Measurements from ENCODE around the gene RHOJ.

RHOJ gene

GRCh38 chr14:63288853-63289252, 84.6 kb downstream of the RHOJ start:
- H3K27ac ChIP-seq (ENCODE audit: insufficient read depth, low read length, poor library complexity, severe bottlenecking): no peak overlapping the region
- H3K36me3 ChIP-seq (ENCODE audit: control insufficient read depth, insufficient read depth, low read length): no peaks in the 10 kb centered on the region
- no peak overlapping the region for H3K4me3 ChIP-seq (ENCODE audit: insufficient read depth, low read depth, low read length, poor library complexity, severe bottlenecking)
- H3K9me3 ChIP-seq (ENCODE audit: control insufficient read depth, low read length): no peaks in the 10 kb centered on the region
- H3K4me1 ChIP-seq (ENCODE audit: control insufficient read depth, insufficient read depth, low read length, poor library complexity, severe bottlenecking): no peaks in the 10 kb centered on the region
- peaks cover 5% of the 10 kb centered on the region for H3K27me3 ChIP-seq (replicated peaks; ENCODE audit: control insufficient read depth, insufficient read depth, low read length, poor library complexity, severe bottlenecking)
- DNase-seq: no peak

GRCh38 chr14:63290741-63291430, 86.6 kb downstream of the RHOJ start:
- no peak overlapping the region for H3K27ac ChIP-seq (ENCODE audit: insufficient read depth, low read length, poor library complexity, severe bottlenecking)
- H3K4me1 ChIP-seq (ENCODE audit: control insufficient read depth, insufficient read depth, low read length, poor library complexity, severe bottlenecking): no peaks in the 10 kb centered on the region
- H3K27me3 ChIP-seq (replicated peaks; ENCODE audit: control insufficient read depth, insufficient read depth, low read length, poor library complexity, severe bottlenecking): peaks cover 3% of the 10 kb centered on the region
- no peak overlapping the region for H3K4me3 ChIP-seq (ENCODE audit: insufficient read depth, low read depth, low read length, poor library complexity, severe bottlenecking)
- no peak for DNase-seq
- H3K9me3 ChIP-seq (ENCODE audit: control insufficient read depth, low read length): no peaks in the 10 kb centered on the region
- no peaks in the 10 kb centered on the region for H3K36me3 ChIP-seq (ENCODE audit: control insufficient read depth, insufficient read depth, low read length)

GRCh38 chr14:63292805-63293204, 88.6 kb downstream of the RHOJ start:
- no peak for DNase-seq
- Histone ChIP-seq H3K4me3 (ENCODE audit: insufficient read depth, low read depth, low read length, poor library complexity, severe bottlenecking) (no peak overlapping the region), H3K27me3 (replicated peaks; ENCODE audit: control insufficient read depth, insufficient read depth, low read length, poor library complexity, severe bottlenecking) (no peaks in the 10 kb centered on the region), H3K36me3 (ENCODE audit: control insufficient read depth, insufficient read depth, low read length) (no peaks in the 10 kb centered on the region), H3K4me1 (ENCODE audit: control insufficient read depth, insufficient read depth, low read length, poor library complexity, severe bottlenecking) (no peaks in the 10 kb centered on the region), H3K9me3 (ENCODE audit: control insufficient read depth, low read length) (no peaks in the 10 kb centered on the region), H3K27ac (ENCODE audit: insufficient read depth, low read length, poor library complexity, severe bottlenecking) (no peak overlapping the region)

- no peaks in the 10 kb centered on the region for H3K27me3 ChIP-seq (replicated peaks; ENCODE audit: control insufficient read depth, insufficient read depth, low read length, poor library complexity, severe bottlenecking)
- no peaks in the 10 kb centered on the region for H3K36me3 ChIP-seq (ENCODE audit: control insufficient read depth, insufficient read depth, low read length)
- no peak overlapping the region for H3K4me3 ChIP-seq (ENCODE audit: insufficient read depth, low read depth, low read length, poor library complexity, severe bottlenecking)
- DNase-seq: no peak
- no peaks in the 10 kb centered on the region for H3K4me1 ChIP-seq (ENCODE audit: control insufficient read depth, insufficient read depth, low read length, poor library complexity, severe bottlenecking)
- no peaks in the 10 kb centered on the region for H3K9me3 ChIP-seq (ENCODE audit: control insufficient read depth, low read length)
- H3K27ac ChIP-seq (ENCODE audit: insufficient read depth, low read length, poor library complexity, severe bottlenecking): no peak overlapping the region
These were observed 91.0 kb downstream of the RHOJ start for GRCh38 chr14:63295231-63295685.

GRCh38 chr14:63296060-63296563, 91.9 kb downstream of the RHOJ start:
- H3K4me3 ChIP-seq (ENCODE audit: insufficient read depth, low read depth, low read length, poor library complexity, severe bottlenecking): no peak overlapping the region

GRCh38 chr14:63297372-63298063, 93.3 kb downstream of the RHOJ start:
- Histone ChIP-seq H3K9me3 (ENCODE audit: control insufficient read depth, low read length) (no peaks in the 10 kb centered on the region), H3K27ac (ENCODE audit: insufficient read depth, low read length, poor library complexity, severe bottlenecking) (no peak overlapping the region), H3K4me1 (ENCODE audit: control insufficient read depth, insufficient read depth, low read length, poor library complexity, severe bottlenecking) (no peaks in the 10 kb centered on the region), H3K36me3 (ENCODE audit: control insufficient read depth, insufficient read depth, low read length) (no peaks in the 10 kb centered on the region), H3K27me3 (replicated peaks; ENCODE audit: control insufficient read depth, insufficient read depth, low read length, poor library complexity, severe bottlenecking) (no peaks in the 10 kb centered on the region), H3K4me3 (ENCODE audit: insufficient read depth, low read depth, low read length, poor library complexity, severe bottlenecking) (no peak overlapping the region)
- no peak for DNase-seq

More at GRCh38 chr14:63296060-63296563, 91.9 kb downstream of the RHOJ start:
- Histone ChIP-seq H3K4me1 (ENCODE audit: control insufficient read depth, insufficient read depth, low read length, poor library complexity, severe bottlenecking) (no peaks in the 10 kb centered on the region), H3K27me3 (replicated peaks; ENCODE audit: control insufficient read depth, insufficient read depth, low read length, poor library complexity, severe bottlenecking) (no peaks in the 10 kb centered on the region), H3K27ac (ENCODE audit: insufficient read depth, low read length, poor library complexity, severe bottlenecking) (no peak overlapping the region), H3K36me3 (ENCODE audit: control insufficient read depth, insufficient read depth, low read length) (no peaks in the 10 kb centered on the region), H3K9me3 (ENCODE audit: control insufficient read depth, low read length) (no peaks in the 10 kb centered on the region)
- DNase-seq: no peak

GRCh38 chr14:63299351-63300110, 95.3 kb downstream of the RHOJ start:
- H3K9me3 ChIP-seq (ENCODE audit: control insufficient read depth, low read length): no peaks in the 10 kb centered on the region
- H3K4me1 ChIP-seq (ENCODE audit: control insufficient read depth, insufficient read depth, low read length, poor library complexity, severe bottlenecking): no peaks in the 10 kb centered on the region
- H3K27ac ChIP-seq (ENCODE audit: insufficient read depth, low read length, poor library complexity, severe bottlenecking): no peak overlapping the region

GRCh38 chr14:63300854-63301253, 96.6 kb downstream of the RHOJ start:
- Histone ChIP-seq H3K9me3 (ENCODE audit: control insufficient read depth, low read length) (no peaks in the 10 kb centered on the region), H3K4me1 (ENCODE audit: control insufficient read depth, insufficient read depth, low read length, poor library complexity, severe bottlenecking) (no peaks in the 10 kb centered on the region), H3K27ac (ENCODE audit: insufficient read depth, low read length, poor library complexity, severe bottlenecking) (no peak overlapping the region), H3K4me3 (ENCODE audit: insufficient read depth, low read depth, low read length, poor library complexity, severe bottlenecking) (no peak overlapping the region), H3K36me3 (ENCODE audit: control insufficient read depth, insufficient read depth, low read length) (no peaks in the 10 kb centered on the region), H3K27me3 (replicated peaks; ENCODE audit: control insufficient read depth, insufficient read depth, low read length, poor library complexity, severe bottlenecking) (no peaks in the 10 kb centered on the region)
- DNase-seq: no peak

More at GRCh38 chr14:63299351-63300110, 95.3 kb downstream of the RHOJ start:
- DNase-seq: no peak
- Histone ChIP-seq H3K27me3 (replicated peaks; ENCODE audit: control insufficient read depth, insufficient read depth, low read length, poor library complexity, severe bottlenecking) (no peaks in the 10 kb centered on the region), H3K36me3 (ENCODE audit: control insufficient read depth, insufficient read depth, low read length) (no peaks in the 10 kb centered on the region), H3K4me3 (ENCODE audit: insufficient read depth, low read depth, low read length, poor library complexity, severe bottlenecking) (no peak overlapping the region)

- Histone ChIP-seq H3K27ac (ENCODE audit: insufficient read depth, low read length, poor library complexity, severe bottlenecking) (no peak overlapping the region), H3K4me3 (ENCODE audit: insufficient read depth, low read depth, low read length, poor library complexity, severe bottlenecking) (no peak overlapping the region), H3K4me1 (ENCODE audit: control insufficient read depth, insufficient read depth, low read length, poor library complexity, severe bottlenecking) (no peaks in the 10 kb centered on the region), H3K9me3 (ENCODE audit: control insufficient read depth, low read length) (no peaks in the 10 kb centered on the region), H3K27me3 (replicated peaks; ENCODE audit: control insufficient read depth, insufficient read depth, low read length, poor library complexity, severe bottlenecking) (no peaks in the 10 kb centered on the region), H3K36me3 (ENCODE audit: control insufficient read depth, insufficient read depth, low read length) (no peaks in the 10 kb centered on the region)
- DNase-seq: no peak
These were observed 97.8 kb downstream of the RHOJ start for GRCh38 chr14:63301891-63302534.
